Measurements from ENCODE around the gene PIGO.

Gene PIGO

GRCh38 chr9:35042081-35042604, 54.2 kb downstream of the PIGO start:
- TF ChIP-seq CTCF (IDR thresholded peaks at IDR 0.05), result no peak
- no peak overlapping the region for H3K4me3 Mint-ChIP-seq
- no peaks in the 10 kb centered on the region for H3K4me1 Mint-ChIP-seq
- no peaks in the 10 kb centered on the region for H3K9me3 Mint-ChIP-seq
- peak overlapping the region; percentile 31 for H3K27ac Mint-ChIP-seq
- H3K36me3 Mint-ChIP-seq (ENCODE audit: low read depth), result peaks cover 42% of the 10 kb centered on the region
- no peak for DNase-seq
- H3K27me3 Mint-ChIP-seq (ENCODE audit: low read depth, poor library complexity), result no peaks in the 10 kb centered on the region

All from nephron progenitor cell (in vitro differentiated cells).